IPS-NIHi7 (cell line): ENCODE results near the gene TSHB.

ENCODE experiments used
- DNase-seq: peaks from one replicate; pipeline ENCODE4 v3.0.0; 2012; ENCODE audit warnings: mixed read lengths; ENCODE audit errors: extremely low spot score

The TSHB gene

DNA sequence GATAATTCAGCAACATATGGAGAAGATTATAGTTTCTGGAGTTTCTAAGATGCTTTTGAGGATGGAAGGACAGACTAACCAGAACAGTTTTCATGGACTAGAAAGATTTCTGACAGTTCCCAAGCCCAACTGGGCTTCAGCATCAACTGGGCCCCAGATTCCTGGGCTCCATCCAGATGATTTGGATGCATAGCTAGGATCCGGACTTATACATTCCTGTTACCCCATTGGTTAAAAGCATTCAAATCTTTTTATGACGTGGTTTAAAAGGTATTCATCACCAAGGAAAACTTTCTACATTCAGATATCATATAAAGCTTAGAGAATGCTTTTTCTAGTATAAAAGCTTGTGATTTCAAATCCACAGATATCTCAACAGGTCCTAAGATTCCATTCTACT, 29.7 kb downstream of the TSHB start:
- no peak for DNase-seq

DNA sequence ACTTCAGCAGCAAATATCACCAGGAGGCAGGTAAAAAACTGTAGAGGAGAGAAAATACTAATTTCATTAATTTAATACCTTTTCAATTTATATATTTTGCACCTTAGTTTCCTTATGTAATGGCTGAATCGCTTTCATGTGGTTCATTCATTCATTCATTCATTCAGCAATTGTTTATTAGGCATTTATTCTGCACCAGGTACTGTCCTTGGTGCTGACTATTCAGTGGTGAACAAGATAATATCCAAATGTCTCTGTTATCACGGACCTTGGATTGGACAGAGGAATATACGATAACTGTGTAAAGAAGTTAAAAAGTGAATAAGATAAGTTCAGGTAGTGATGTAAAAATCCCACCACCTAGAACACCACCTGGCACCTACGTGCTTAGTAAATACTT, 30.9 kb downstream of the TSHB start:
- DNase-seq: no peak

DNA sequence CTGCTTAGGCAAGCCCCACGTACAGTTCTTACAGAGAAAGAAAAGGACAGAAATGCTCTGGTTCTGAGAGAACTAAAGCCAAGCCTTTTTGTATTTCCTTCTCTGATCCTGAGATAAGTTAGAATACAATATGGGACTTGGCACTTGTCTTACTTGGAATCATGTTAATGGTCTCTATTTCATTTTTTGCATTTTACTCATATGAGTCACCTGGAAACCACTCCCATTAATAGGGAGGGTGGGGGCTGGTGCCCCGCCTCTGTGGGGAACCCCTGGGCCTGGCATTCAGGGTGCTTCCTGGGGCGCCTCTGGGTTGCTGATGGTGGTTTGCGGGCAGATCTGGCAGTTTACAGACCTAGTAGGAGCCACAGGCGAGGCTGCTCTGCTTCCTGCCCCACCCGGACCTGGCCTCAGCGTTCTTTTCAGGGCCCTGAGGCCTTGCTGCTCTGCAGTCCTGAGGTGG, 32.9 kb downstream of the TSHB start:
- DNase-seq: no peak

DNA sequence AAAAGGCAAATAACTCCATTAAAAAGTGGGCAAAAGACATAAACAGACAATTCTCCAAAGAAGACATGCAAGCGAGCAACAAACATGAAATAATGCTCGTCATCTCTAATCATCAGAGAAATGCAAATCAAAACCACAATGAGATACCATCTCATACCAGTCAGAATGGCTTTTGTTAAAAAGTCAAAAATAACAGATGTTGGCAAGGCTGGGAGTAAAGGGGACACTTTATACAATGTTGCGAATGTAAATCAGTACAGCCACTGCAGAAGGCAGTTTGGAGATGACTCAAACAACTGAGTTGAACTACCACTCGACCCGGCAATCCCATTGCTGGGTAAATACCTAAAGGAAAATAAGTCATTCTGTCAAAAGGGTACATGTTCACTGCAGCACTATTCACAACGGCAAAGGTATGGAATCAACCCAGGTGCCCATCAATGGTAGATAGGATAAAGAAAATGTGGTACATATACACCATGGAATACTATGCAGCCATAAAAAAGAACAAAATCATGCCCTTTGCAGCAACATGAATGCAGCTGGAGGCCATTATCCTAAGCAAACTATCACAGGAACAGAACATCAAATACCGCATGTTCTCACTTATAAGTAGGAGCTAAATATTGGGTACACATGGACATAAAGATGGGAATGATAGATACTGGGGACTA, 33.7 kb downstream of the TSHB start:
- DNase-seq: no peak

DNA sequence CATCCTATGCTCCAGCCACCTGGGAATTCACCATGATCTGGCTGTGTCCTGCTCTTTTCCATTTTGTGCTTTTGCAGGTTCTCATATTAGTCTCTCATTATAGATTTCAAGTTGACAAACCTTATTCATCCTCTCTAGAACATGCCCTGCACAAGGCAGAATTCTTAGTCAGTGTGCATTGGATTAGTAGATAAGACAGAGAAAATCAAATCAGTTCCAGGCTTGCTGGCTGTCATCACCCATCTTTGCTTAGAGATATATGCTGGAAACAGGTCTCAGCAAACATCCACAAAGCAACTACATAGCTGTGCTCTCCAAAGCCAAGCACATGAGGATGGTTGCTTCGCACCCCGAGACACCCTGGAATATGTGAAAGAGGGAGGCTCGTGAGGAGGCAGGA, 34.8 kb downstream of the TSHB start:
- DNase-seq: no peak

DNA sequence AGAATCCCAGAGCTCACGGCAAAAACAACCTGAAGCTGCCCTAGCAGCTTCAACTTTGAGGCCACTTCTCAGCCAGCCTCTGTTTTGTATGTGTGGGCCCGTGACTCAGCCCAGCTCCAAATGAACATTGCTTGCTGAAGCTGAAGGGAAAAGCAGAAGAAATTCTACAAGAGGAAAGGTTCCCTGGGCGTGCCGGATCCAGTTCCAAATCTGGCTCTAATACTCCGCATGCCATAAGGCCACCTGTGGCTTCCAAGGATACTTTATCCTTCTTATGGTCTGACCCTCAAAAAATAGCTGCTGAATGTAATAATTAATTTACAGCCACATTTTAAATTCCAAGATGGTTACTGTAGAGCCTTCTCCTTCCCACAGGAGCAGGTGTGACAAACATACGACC, 35.4 kb downstream of the TSHB start:
- DNase-seq: no peak

DNA sequence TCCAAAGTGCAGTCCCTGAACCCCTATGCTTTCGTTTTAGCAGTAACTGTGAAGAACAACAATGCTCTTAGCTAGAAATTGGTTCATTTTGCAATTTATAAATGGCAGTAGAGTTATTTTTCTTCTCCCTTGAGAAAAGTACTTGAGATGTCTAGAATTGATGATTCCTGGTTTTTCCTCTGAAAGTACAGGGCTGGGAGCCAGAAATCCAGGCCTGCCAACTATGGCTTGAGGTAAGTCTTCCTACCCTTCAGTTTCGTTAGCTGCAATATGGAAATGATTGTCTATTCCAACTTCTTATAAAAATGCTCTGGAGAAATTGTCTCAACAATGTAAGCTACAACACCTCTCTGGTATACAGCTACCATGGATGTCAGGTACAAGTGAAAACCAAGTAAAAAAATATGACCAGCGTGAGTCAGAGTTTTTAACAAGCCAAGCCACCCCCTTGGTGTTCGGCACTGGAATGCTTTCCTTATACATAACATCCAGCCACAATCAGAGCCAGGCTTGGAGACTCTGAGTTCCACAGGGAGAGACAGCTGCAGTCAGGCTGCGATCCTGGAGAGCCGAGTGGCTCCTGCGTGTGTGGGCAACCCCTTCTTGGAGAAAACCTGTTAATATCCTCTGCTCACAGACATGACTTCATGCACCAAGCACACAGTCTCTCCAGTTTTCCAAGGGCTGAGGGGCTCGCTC, 37.7 kb downstream of the TSHB start:
- DNase-seq: no peak

DNA sequence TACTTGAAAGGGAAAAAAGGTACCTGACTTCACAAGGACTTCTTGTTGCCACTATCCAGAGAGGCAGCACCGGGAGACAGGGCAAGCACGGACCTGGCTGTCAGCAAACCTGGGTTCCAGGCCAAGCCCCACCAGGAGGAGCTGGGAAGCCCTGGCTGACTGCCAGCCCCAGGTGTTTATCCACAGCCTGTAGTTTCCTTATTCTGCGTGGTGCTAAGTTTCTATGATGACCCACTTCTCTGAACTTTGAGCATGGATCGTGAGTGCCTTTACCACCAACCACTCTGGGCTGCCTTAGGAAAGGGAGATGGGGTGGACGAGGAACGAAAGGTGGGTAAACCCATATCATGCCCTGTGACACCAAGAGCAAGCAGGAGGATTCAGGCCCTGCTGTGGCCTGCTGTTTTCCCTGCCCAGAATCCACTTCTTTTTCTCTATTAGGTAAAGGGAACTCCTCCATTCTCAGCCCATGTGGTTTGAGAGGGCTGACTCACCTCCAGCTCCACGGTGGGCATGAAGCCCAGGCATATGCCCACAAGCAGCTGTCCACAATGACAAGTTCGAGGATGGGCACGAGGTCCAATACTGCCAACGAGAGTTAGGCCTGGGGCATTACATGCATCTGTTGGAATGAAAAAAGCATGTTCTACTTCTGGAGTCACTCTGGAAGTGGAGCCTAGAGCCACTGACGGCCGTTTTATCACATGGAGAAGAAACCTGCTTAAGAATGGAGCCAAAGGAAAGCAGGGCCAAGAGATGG, 39.4 kb downstream of the TSHB start:
- DNase-seq: no peak

DNA sequence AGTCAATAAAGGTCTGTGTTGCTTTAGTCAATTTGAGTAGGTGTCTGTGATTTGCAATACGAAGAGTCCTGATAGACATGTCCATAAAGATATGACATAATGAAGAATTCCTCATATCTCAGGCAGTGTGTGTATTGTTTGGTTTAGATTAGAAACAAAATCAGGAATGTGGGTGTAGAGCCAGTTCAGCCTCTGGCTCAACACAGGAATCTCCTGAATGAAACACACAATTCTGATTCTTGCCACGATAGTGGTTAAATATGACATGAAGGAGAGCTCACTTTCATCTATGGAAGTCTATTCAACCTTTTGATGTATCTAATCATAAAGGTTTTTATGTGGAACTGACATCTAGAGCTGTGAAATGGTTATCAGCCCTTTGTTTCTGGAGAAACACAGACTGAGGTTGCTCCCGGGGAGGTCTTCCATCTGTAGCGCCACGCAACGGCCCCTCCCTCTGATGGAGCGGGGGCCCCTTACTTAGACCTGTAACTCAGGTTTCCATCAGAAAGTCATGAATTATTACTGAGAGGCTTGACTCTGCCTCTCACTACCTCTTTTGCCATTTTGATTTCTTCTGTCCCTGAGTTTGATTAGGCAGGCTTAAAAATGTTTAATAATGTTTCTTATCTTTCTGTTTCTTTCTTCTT, 40.2 kb downstream of the TSHB start:
- no peak for DNase-seq

DNA sequence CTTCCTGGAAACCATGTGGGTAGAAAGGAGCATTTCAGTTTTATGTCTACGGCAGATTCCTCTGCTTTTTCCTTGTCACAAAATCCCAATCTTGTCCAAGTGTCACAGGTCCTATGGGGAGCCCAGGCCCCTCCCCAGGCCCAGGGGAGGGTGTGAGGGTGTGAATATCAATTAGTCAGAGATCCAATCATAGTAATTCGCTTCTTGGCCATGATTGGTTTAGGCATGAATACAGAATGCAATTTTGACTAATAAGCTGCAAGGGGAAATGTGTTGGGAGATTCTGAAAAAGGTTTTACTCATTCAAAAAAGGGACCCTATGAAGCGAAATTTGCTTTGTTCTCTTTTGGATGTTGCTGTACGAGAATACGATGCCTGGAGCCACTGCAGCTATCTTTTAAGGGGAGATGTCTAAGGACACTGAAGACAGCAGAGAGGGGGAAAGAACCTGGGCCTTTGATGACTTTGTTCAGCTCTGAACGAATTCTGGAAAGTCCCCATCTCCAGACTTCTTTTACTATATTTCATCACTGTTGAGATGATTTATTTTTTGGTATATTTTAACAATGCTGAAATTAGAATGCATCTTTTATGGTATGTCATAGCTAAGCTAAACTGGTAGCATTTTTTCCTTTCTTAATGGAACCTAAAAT, 41.5 kb downstream of the TSHB start:
- no peak for DNase-seq

DNA sequence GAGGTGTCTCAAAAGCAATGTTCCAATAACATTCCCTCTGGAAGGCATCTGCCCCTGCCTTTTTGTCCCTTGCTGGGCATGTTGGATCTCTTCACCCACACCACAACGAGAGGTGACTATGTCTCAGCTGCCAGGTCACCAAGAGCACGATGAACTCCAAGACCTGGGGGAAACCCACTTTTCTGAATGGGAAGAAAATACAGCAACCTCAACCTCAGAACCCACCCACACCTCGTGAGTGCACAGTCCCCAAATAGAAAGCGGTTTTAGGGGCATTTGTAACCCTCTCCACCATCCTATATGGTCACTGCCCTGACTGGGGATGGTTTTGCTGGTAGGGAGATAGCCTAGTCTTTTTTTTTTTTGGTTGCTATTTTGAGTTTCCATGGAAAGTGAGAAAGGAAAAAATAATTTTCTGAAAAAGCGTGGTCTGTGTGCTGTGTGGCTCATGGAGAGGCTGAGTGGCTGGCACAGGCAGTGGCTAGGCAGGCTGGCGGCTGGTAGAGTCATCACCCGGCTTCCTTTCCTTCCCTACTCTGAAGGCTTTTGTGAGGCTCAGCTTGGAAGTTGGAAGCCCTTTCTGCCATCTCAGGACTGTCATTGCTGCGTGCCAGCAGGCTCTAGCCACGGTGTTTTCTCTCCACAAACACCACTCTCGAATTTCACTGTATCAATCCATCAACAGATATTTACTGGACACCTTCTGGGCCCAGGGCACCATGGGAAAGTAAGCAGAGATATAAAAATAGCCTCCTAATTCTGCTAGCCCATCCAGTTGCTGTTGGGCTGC, 43.9 kb downstream of the TSHB start:
- DNase-seq: no peak

DNA sequence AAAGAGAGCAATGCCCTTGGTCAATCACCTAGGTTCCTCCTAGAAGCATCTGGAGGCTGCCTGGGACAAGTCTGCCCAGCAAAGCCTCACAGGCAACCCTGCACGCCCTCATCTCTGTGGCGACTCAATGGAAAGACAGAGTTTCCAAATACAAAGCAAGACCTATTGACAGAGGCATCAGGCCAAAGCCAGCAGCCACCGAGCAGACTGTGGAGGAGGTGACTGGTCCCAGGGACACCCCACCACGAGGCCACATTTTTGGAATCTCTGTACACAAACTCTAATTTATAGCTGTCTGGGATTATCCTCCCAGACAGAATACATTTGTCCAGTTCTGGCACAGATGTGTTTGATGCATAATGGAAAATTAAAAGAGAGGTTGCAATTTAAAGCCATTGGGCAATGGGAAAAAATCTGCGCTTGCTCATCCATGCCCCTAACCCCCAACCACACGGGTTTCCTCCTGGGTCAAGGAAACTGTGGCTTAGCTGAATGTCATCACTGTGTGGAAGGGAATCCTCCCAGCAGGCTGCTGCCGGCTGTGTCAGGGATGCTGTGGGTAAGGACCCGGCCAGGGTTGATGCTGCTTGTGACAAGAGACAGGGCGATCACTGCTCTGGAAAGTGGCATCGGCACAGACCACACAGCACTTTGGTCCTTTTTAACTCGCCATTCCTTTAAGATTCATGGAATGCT, 45.4 kb downstream of the TSHB start:
- DNase-seq: no peak

DNA sequence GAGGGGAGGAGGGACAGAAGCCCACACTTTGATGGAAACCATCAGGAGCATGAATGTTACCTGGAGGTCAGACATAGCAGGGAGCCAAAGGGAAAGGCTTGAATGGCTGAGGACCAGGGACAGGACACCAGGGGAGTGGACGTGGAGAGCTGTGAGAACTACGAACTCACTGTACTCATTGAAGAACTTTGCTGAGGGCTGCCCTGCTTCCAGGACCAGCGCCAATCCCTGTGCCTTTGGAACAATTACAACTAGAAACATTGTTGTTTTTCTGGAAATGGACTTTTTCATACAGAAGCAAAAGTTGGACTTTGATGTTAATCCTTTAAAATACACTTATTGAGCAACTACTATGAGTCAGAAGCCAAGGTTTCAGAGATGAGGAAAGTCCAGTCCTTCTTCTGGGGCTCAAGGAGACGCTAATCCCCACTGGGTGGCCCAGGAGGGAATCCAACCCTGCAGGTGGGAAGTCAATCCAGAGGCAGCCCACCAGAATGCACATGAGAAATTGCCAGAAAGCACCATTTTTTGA, 46.8 kb downstream of the TSHB start:
- DNase-seq: no peak

DNA sequence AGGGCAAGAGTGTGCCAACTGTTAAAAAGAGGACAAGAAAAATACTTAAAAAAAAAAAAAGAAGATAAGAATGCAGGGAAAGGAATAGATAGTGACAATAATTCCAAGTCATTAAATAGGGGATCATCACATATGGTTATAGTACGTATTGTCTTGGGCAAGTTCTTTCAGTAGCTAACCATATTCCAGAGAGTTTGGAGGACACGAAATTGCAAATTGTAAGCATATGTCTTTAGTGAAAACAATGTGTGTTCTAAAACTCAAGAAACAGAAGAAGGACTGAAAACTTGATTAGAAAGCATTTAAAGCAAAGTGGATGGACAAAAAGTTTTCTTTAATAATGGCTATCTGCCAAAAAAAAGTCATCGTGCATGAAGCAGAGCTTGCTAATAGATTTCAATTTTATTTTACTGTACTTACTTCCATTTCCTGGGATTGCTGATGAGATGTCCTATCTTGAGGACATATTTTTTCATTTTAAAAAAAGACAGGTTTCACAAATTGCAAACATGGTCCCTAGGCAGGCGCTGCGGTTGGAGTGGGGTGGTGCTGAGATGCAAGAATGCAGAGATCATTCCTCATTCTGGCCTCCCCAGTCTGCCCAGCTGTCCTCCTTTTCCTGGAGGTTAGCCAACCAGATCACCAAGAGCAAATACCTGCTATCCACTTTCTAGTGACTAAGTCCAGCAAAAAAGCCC, 47.8 kb downstream of the TSHB start:
- no peak for DNase-seq

DNA sequence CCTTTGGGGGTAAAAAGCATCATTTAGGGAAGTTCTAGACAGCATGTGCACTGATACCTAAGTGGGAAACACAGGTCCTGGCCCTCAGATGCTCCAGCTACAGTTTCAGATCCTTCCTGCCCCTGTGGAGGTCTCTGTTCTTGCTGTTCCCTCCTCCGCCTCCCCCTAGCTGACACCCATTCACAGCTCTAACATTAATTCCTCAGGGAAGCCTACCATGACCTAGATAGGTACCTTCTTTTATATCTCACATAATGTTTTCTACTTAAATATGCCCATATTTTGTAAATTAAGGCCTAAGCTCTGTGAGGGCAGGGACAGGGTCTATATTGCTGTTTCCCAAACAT, 48.3 kb downstream of the TSHB start:
- no peak for DNase-seq

DNA sequence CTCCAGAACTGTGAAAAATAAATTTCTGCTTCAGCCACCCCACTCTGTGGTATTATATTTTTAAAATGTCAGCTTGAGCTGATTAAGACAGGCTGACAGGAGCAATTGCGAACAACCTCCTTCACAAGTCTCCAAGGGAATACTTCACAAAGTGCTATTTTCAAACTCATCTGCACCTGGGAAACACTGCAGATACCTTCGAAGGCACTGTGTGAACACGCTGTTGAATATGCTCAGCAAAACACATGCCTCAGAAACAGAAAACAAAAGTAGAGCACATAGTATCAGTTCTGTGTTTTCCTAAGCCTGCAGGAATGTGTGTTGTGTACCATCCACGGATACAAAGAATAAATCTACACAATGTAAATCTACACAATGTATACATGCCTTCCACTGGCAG, 49.1 kb downstream of the TSHB start:
- no peak for DNase-seq

DNA sequence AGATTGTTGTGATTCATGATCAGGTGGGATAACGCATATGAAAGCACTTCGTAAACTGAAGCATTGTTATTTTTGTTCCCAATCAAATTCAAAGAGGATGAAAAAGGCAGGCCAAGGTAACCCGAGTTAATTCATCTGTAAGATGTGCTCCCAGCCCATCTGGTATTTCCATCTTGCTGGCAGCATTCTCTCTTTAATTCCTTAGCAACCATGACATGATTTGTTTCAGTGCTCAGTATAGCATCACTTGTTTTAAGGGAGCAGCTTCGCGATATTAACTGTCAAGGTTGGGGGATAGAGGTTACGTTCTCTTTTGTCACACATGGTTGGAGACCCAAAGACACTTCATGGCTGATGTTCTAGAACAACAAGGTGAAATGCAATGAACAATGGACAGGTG, 53.3 kb downstream of the TSHB start:
- DNase-seq: no peak
